Measurements from ENCODE around the gene CNNM4. TPM values are rescaled to one million over a fixed set of nuclear protein-coding genes. Genes with fewer than 3 reads are reported as not detected.

The CNNM4 gene
- total RNA-seq, 1 donor, result 5.1 TPM

GRCh38 chr2:96843538-96844268, 83.0 kb downstream of the CNNM4 start, which contains the start of gene ANKRD23:
TSS of gene ANKRD23 (minus strand) at chr2:96844021. CDS start at chr2:96843992, 29 bp downstream.
- no peak for TF ChIP-seq CTCF (IDR thresholded peaks at IDR 0.05; ENCODE audit: extremely low read depth, low read depth, low read length)

GRCh38 chr2:96844405-96844808, 83.7 kb downstream of the CNNM4 start:
- Histone ChIP-seq H3K27me3 (ENCODE audit: insufficient read depth, low read length) (no peaks in the 10 kb centered on the region), H3K27ac (ENCODE audit: low read depth, low read length) (no peak overlapping the region), H3K4me1 (ENCODE audit: insufficient read depth, low read length) (no peaks in the 10 kb centered on the region), H3K4me3 (ENCODE audit: insufficient read depth, low read length) (no peak overlapping the region), H4K20me1 (ENCODE audit: insufficient read depth, low read length) (no peaks in the 10 kb centered on the region), H3K9me3 (ENCODE audit: low read depth, low read length) (no peaks in the 10 kb centered on the region), H3K79me2 (ENCODE audit: insufficient read depth, low read length) (no peaks in the 10 kb centered on the region), H2AFZ (ENCODE audit: low read length) (no peak overlapping the region), H3K4me2 (ENCODE audit: insufficient read depth, low read length) (no peak overlapping the region), H3K36me3 (ENCODE audit: insufficient read depth, low read length) (peaks cover 3% of the 10 kb centered on the region)
- TF ChIP-seq CTCF (IDR thresholded peaks at IDR 0.05; ENCODE audit: extremely low read depth, low read depth, low read length), result no peak
- peak; percentile 42 for DNase-seq (ENCODE audit: insufficient read length, low spot score, missing footprints)

More at GRCh38 chr2:96843538-96844268, 83.0 kb downstream of the CNNM4 start, which contains the start of gene ANKRD23:
- H3K4me2 ChIP-seq (ENCODE audit: insufficient read depth, low read length), result no peak within 1 kb of the TSS
- H3K36me3 ChIP-seq (ENCODE audit: insufficient read depth, low read length), result peaks cover 3% of the 10 kb centered on the region
- no peaks in the 10 kb centered on the region for H4K20me1 ChIP-seq (ENCODE audit: insufficient read depth, low read length)
- no peaks in the 10 kb centered on the region for H3K79me2 ChIP-seq (ENCODE audit: insufficient read depth, low read length)
- H3K9me3 ChIP-seq (ENCODE audit: low read depth, low read length), result no peaks in the 10 kb centered on the region
- H2AFZ ChIP-seq (ENCODE audit: low read length), result no peak within 1 kb of the TSS
- no peak within 1 kb of the TSS for H3K27ac ChIP-seq (ENCODE audit: low read depth, low read length)
- peak; percentile 49 for DNase-seq (ENCODE audit: insufficient read length, low spot score, missing footprints)
- no peaks in the 10 kb centered on the region for H3K27me3 ChIP-seq (ENCODE audit: insufficient read depth, low read length)
- H3K4me3 ChIP-seq (ENCODE audit: insufficient read depth, low read length), result no peak within 1 kb of the TSS
- H3K4me1 ChIP-seq (ENCODE audit: insufficient read depth, low read length), result no peaks in the 10 kb centered on the region

- Histone ChIP-seq H4K20me1 (ENCODE audit: insufficient read depth, low read length) (no peaks in the 10 kb centered on the region), H3K36me3 (ENCODE audit: insufficient read depth, low read length) (peaks cover 16% of the 10 kb centered on the region), H2AFZ (ENCODE audit: low read length) (no peak overlapping the region), H3K79me2 (ENCODE audit: insufficient read depth, low read length) (no peaks in the 10 kb centered on the region), H3K4me3 (ENCODE audit: insufficient read depth, low read length) (no peak overlapping the region), H3K27ac (ENCODE audit: low read depth, low read length) (no peak overlapping the region), H3K4me2 (ENCODE audit: insufficient read depth, low read length) (no peak overlapping the region), H3K4me1 (ENCODE audit: insufficient read depth, low read length) (no peaks in the 10 kb centered on the region), H3K9me3 (ENCODE audit: low read depth, low read length) (no peaks in the 10 kb centered on the region), H3K27me3 (ENCODE audit: insufficient read depth, low read length) (no peaks in the 10 kb centered on the region)
- peak; percentile 27 for DNase-seq (ENCODE audit: insufficient read length, low spot score, missing footprints)
- TF ChIP-seq CTCF (IDR thresholded peaks at IDR 0.05; ENCODE audit: extremely low read depth, low read depth, low read length), result no peak
Measured at GRCh38 chr2:96846825-96847224, 86.1 kb downstream of the CNNM4 start.

GRCh38 chr2:96847586-96847985, 86.9 kb downstream of the CNNM4 start:
- Histone ChIP-seq H3K36me3 (ENCODE audit: insufficient read depth, low read length) (peaks cover 18% of the 10 kb centered on the region), H3K27ac (ENCODE audit: low read depth, low read length) (no peak overlapping the region), H3K4me1 (ENCODE audit: insufficient read depth, low read length) (no peaks in the 10 kb centered on the region), H3K4me2 (ENCODE audit: insufficient read depth, low read length) (no peak overlapping the region), H3K27me3 (ENCODE audit: insufficient read depth, low read length) (no peaks in the 10 kb centered on the region), H3K9me3 (ENCODE audit: low read depth, low read length) (no peaks in the 10 kb centered on the region), H2AFZ (ENCODE audit: low read length) (no peak overlapping the region), H3K4me3 (ENCODE audit: insufficient read depth, low read length) (no peak overlapping the region), H4K20me1 (ENCODE audit: insufficient read depth, low read length) (no peaks in the 10 kb centered on the region), H3K79me2 (ENCODE audit: insufficient read depth, low read length) (no peaks in the 10 kb centered on the region)
- TF ChIP-seq CTCF (IDR thresholded peaks at IDR 0.05; ENCODE audit: extremely low read depth, low read depth, low read length), result no peak
- peak; percentile 53 for DNase-seq (ENCODE audit: insufficient read length, low spot score, missing footprints)
